ENCODE measurements around the gene NHEJ1.

DNA sequence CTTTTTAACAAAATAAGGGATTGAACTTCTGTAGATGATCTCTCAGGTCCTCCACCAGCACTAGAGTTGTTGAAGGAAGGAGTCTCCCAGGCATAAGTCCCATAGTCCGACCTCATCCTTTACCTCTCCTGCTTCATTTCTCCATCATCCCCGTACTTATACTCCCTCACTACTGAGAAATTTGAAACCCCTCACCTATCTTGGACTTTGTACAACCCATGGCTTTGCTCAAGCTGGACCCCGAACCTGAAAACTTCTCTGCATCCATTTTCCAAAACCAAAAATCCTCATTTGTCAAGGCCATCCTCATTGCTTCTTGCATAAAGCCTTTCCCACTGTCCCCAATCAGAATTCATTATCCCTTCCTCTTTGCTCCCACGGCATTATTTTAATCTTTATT is 482 bp upstream of the NHEJ1 start:
- TF ChIP-seq, protein P1, sequence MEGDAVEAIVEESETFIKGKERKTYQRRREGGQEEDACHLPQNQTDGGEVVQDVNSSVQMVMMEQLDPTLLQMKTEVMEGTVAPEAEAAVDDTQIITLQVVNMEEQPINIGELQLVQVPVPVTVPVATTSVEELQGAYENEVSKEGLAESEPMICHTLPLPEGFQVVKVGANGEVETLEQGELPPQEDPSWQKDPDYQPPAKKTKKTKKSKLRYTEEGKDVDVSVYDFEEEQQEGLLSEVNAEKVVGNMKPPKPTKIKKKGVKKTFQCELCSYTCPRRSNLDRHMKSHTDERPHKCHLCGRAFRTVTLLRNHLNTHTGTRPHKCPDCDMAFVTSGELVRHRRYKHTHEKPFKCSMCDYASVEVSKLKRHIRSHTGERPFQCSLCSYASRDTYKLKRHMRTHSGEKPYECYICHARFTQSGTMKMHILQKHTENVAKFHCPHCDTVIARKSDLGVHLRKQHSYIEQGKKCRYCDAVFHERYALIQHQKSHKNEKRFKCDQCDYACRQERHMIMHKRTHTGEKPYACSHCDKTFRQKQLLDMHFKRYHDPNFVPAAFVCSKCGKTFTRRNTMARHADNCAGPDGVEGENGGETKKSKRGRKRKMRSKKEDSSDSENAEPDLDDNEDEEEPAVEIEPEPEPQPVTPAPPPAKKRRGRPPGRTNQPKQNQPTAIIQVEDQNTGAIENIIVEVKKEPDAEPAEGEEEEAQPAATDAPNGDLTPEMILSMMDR (IDR thresholded peaks at IDR 0.05; ENCODE audit: low read length) = no peak
- TF ChIP-seq EZH2phosphoT487 (IDR thresholded peaks at IDR 0.05; ENCODE audit: low read length) = no peak
